ENCODE results near the gene BEND6.
A peak's percentile ranks its signal among the peaks of the same experiment; 100 is the strongest.

Gene BEND6

GRCh38 chr6:56954403-56955170 lies at the start of gene BEND6:
TSS of gene BEND6 (plus strand) at chr6:56955107. CDS start at chr6:56981811, 26,704 bp downstream.
- intact Hi-C loops (cut with DNase I) = loop anchor here (2.0 to 10.0 kb wide), 6 partner anchors 37 to 362 kb away; partner anchors contain the start of genes PRIM2 and RAB23
- peak in 9 of 10 donors; percentile 54 to 97 (median 75) for DNase-seq

- intact Hi-C loops (cut with DNase I) = loop anchor here (2.0 kb wide), 1 partner anchor 49 kb away; the partner anchor contains the start of gene BEND6
- no peak for DNase-seq
Observed at GRCh38 chr6:56905378-56905777, 49.5 kb upstream of the BEND6 start.

GRCh38 chr6:56906752-56907151 lies 48.2 kb upstream of the BEND6 start:
- DNase-seq = no peak
- intact Hi-C loops (cut with DNase I) = no loop called here

- intact Hi-C loops (cut with DNase I) = no loop called here
- DNase-seq = no peak
Observed at GRCh38 chr6:56909115-56909907, 45.6 kb upstream of the BEND6 start.

- DNase-seq = no peak
- intact Hi-C loops (cut with DNase I) = no loop called here
Observed at GRCh38 chr6:56911847-56912246, 43.1 kb upstream of the BEND6 start.

- DNase-seq = no peak
- intact Hi-C loops (cut with DNase I) = no loop called here
Observed at GRCh38 chr6:56913285-56914074, 41.4 kb upstream of the BEND6 start.

- DNase-seq = peak; percentile 48 to 95 (median 72)
- intact Hi-C loops (cut with DNase I) = loop anchor here (5.0 kb wide), 1 partner anchor 37 kb away; no protein-coding TSS in a partner anchor
Observed at GRCh38 chr6:56914798-56915658, 39.9 kb upstream of the BEND6 start.

GRCh38 chr6:56915832-56916231 lies 39.1 kb upstream of the BEND6 start:
- intact Hi-C loops (cut with DNase I) = loop anchor here (5.0 kb wide), 1 partner anchor 36 kb away; no protein-coding TSS in a partner anchor

GRCh38 chr6:56916849-56917551 lies 37.9 kb upstream of the BEND6 start:
- DNase-seq = no peak
- intact Hi-C loops (cut with DNase I) = loop anchor here (5.0 kb wide), 1 partner anchor 35 kb away; no protein-coding TSS in a partner anchor

More at GRCh38 chr6:56915832-56916231, 39.1 kb upstream of the BEND6 start:
- DNase-seq = no peak

- intact Hi-C loops (cut with DNase I) = no loop called here
- DNase-seq = no peak
Observed at GRCh38 chr6:56922645-56923044, 32.3 kb upstream of the BEND6 start.

- intact Hi-C loops (cut with DNase I) = no loop called here
- DNase-seq = no peak
Observed at GRCh38 chr6:56923565-56923964, 31.3 kb upstream of the BEND6 start.

- intact Hi-C loops (cut with DNase I) = no loop called here
- DNase-seq = no peak
Observed at GRCh38 chr6:56927538-56928453, 27.1 kb upstream of the BEND6 start.

- intact Hi-C loops (cut with DNase I) = no loop called here
- DNase-seq = no peak
Observed at GRCh38 chr6:56930846-56931245, 24.1 kb upstream of the BEND6 start.

GRCh38 chr6:56932910-56933477 lies 21.9 kb upstream of the BEND6 start:
- intact Hi-C loops (cut with DNase I) = no loop called here
- no peak for DNase-seq

GRCh38 chr6:56933650-56934049 lies 21.3 kb upstream of the BEND6 start:
- DNase-seq = no peak
- intact Hi-C loops (cut with DNase I) = no loop called here

GRCh38 chr6:56934876-56935275 lies 20.0 kb upstream of the BEND6 start:
- no peak for DNase-seq
- intact Hi-C loops (cut with DNase I) = no loop called here

- DNase-seq = no peak
- intact Hi-C loops (cut with DNase I) = no loop called here
Observed at GRCh38 chr6:56936466-56936865, 18.4 kb upstream of the BEND6 start.

Measured in posterior cingulate gyrus (tissue), 11 donors.